ENCODE results near the gene TRIM50. TPM values are rescaled to one million over a fixed set of nuclear protein-coding genes. Genes with fewer than 3 reads are reported as not detected.
"Not testable (repeated sequence)": the region's sequence is repeated elsewhere in the genome, so short reads cannot be mapped to it uniquely, and the experiment has no call there.

The TRIM50 gene
- under 1 TPM; 0.19 to 0.87 (median 0.42) TPM for polyA plus RNA-seq (ENCODE audit: insufficient read length in 10 of 10)
- long read RNA-seq, donor 1, result 0 reads
- long read RNA-seq, donor 2, result 0 reads
- long read RNA-seq, donor 3, result 0 reads
- long read RNA-seq, donor 4, result 0 reads
- long read RNA-seq, donor 5, result 0 reads
- long read RNA-seq, donor 6, result 0 reads
- long read RNA-seq, donor 7, result 0 reads
- long read RNA-seq, donor 8, result 0 reads
- long read RNA-seq, donor 9, result 0 reads

GRCh38 chr7:73327922-73328321 lies at the start of gene TRIM50, which contains the start of gene FKBP6:
TSS of gene TRIM50 (minus strand) at chr7:73328082. CDS start at chr7:73324787, 3,295 bp downstream.
TSS of gene FKBP6 (plus strand) at chr7:73328161. CDS start at chr7:73328429, 268 bp downstream.
- not testable (repeated sequence) for DNase-seq

GRCh38 chr7:73376671-73377412 lies 49.0 kb upstream of the TRIM50 start:
- DNase-seq, result no peak

- not testable (repeated sequence) for DNase-seq
These were observed 48.4 kb upstream of the TRIM50 start for GRCh38 chr7:73376262-73376661.

GRCh38 chr7:73373741-73374140 lies 45.9 kb upstream of the TRIM50 start:
- no peak for DNase-seq

- DNase-seq, result no peak
These were observed 41.7 kb upstream of the TRIM50 start for GRCh38 chr7:73369622-73370021.

- no peak for DNase-seq
These were observed 41.1 kb upstream of the TRIM50 start for GRCh38 chr7:73369009-73369408.

GRCh38 chr7:73366990-73367389 lies 39.1 kb upstream of the TRIM50 start:
- DNase-seq, result no peak

GRCh38 chr7:73366127-73366526 lies 38.2 kb upstream of the TRIM50 start:
- no peak for DNase-seq

GRCh38 chr7:73364006-73364728 lies 36.3 kb upstream of the TRIM50 start:
- DNase-seq, result no peak

GRCh38 chr7:73363225-73364005 lies 35.5 kb upstream of the TRIM50 start:
- no peak for DNase-seq

- not testable (repeated sequence) for DNase-seq
These were observed 32.7 kb upstream of the TRIM50 start for GRCh38 chr7:73360590-73360989.

- no peak for DNase-seq
These were observed 32.0 kb upstream of the TRIM50 start for GRCh38 chr7:73359746-73360375.

- DNase-seq, result no peak
These were observed 31.4 kb upstream of the TRIM50 start for GRCh38 chr7:73359306-73359705.

GRCh38 chr7:73358590-73359275 lies 30.9 kb upstream of the TRIM50 start:
- DNase-seq, result no peak

GRCh38 chr7:73356159-73356558 lies 28.3 kb upstream of the TRIM50 start:
- no peak for DNase-seq

GRCh38 chr7:73354821-73355220 lies 26.9 kb upstream of the TRIM50 start:
- no peak for DNase-seq

- DNase-seq, result no peak
These were observed 26.3 kb upstream of the TRIM50 start for GRCh38 chr7:73354196-73354595.

- peak in 1 of 3 donors; percentile 17 for DNase-seq
These were observed 25.4 kb upstream of the TRIM50 start for GRCh38 chr7:73353243-73353642.

- no peak for DNase-seq
These were observed 24.9 kb upstream of the TRIM50 start for GRCh38 chr7:73352784-73353183.

GRCh38 chr7:73351447-73352167 lies 23.7 kb upstream of the TRIM50 start:
- no peak for DNase-seq
